Hepatocyte (in vitro differentiated cells): Measurements from ENCODE around the gene AIFM2. TPM values are rescaled to one million over a fixed set of nuclear protein-coding genes. Genes with fewer than 3 reads are reported as not detected.

Experiments
- DNase-seq: peaks from one replicate; pipeline ENCODE4 v3.0.0-alpha.2; 2016; ENCODE audit warnings: low spot score
- H2AFZ ChIP-seq: fragments of 200-600 bp; sonication (generic); 2 replicates; pipeline ENCODE4 v1.6.0; 2016; ENCODE audit warnings: antibody characterized with exemption, mild to moderate bottlenecking
- H3K27ac ChIP-seq: fragments of 200-600 bp; sonication (generic); 2 replicates; pipeline ENCODE4 v1.5.1; 2016; ENCODE audit warnings: mild to moderate bottlenecking
- H3K27me3 ChIP-seq: fragments of 200-600 bp; sonication (generic); 2 replicates; pipeline ENCODE4 v1.6.1; 2016
- H3K36me3 ChIP-seq: fragments of 200-600 bp; sonication (generic); replicated peaks from 2 replicates; pipeline ENCODE4 v1.5.1; 2016; ENCODE audit warnings: low read depth; ENCODE audit not compliant: insufficient read depth
- H3K4me1 ChIP-seq: fragments of 200-600 bp; sonication (generic); 2 replicates; pipeline ENCODE4 v1.5.1; 2016; ENCODE audit warnings: mild to moderate bottlenecking, moderate library complexity; ENCODE audit not compliant: insufficient read depth
- H3K4me2 ChIP-seq: fragments of 200-600 bp; sonication (generic); 2 replicates; pipeline ENCODE4 v1.6.0; 2016
- H3K4me3 ChIP-seq: fragments of 200-600 bp; sonication (generic); 2 replicates; pipeline ENCODE4 v1.5.1; 2016; ENCODE audit warnings: mild to moderate bottlenecking
- H3K79me2 ChIP-seq: fragments of 200-600 bp; sonication (generic); 2 replicates; pipeline ENCODE4 v1.6.0; 2017; ENCODE audit warnings: mild to moderate bottlenecking
- H3K9me2 ChIP-seq: fragments of 200-600 bp; sonication (generic); replicated peaks from 2 replicates; pipeline ENCODE4 v1.6.0; 2017; ENCODE audit warnings: mild to moderate bottlenecking; ENCODE audit not compliant: insufficient read depth
- H3K9me3 ChIP-seq: fragments of 200-600 bp; sonication (generic); 2 replicates; pipeline ENCODE4 v1.5.1; 2016; ENCODE audit warnings: low read depth, mild to moderate bottlenecking
- H4K20me1 ChIP-seq: fragments of 200-600 bp; sonication (generic); 2 replicates; pipeline ENCODE4 v1.6.0; 2016; ENCODE audit warnings: mild to moderate bottlenecking; ENCODE audit not compliant: insufficient read depth, poor library complexity, severe bottlenecking
- EZH2 ChIP-seq: fragments of 200-600 bp; sonication (generic); IDR thresholded peaks from 2 replicates; pipeline ENCODE4 v1.6.1; 2016; ENCODE audit warnings: antibody characterized with exemption, mild to moderate bottlenecking, borderline replicate concordance
- EZH2phosphoT487 ChIP-seq: fragments of 200-600 bp; sonication (generic); IDR thresholded peaks from one replicate; pipeline ENCODE4 v1.6.1; 2018; ENCODE audit warnings: antibody characterized with exemption, mild to moderate bottlenecking, low read depth, moderate library complexity; ENCODE audit not compliant: unreplicated experiment, severe bottlenecking
- WGBS: methylation state at CpG from one replicate; pipeline ENCODE4 v1.1.6; 2016; ENCODE audit warnings: low lambda C conversion rate; ENCODE audit errors: missing lambda C conversion rate; 5-methylcytosine and 5-hydroxymethylcytosine counted together
- polyA plus RNA-seq: library from polyadenylated mRNA; unstranded; fragments of >200 nt; fragmentation: Nextera tagmentation; extraction: Ambion mirVana; gene quantifications from 2 replicates; pipeline ENCODE4 v1.2.1, GENCODE V29; 2016
- total RNA-seq: library from RNA; depleted of rRNA; stranded (reverse); fragments of >200 nt; gene quantifications from 2 replicates; pipeline ENCODE4 v1.2.3, GENCODE V29; 2014
- TF ChIP-seq, protein P1 (sequence below): fragments of 200-600 bp; sonication (generic); IDR thresholded peaks from 2 replicates; pipeline ENCODE4 v1.5.1; 2016; ENCODE audit warnings: antibody characterized with exemption, mild to moderate bottlenecking; ENCODE audit not compliant: poor library complexity

AIFM2 gene
- total and polyA plus RNA-seq, 2 experiments from 2014 or later: 8.6 to 16.1 TPM

DNA sequence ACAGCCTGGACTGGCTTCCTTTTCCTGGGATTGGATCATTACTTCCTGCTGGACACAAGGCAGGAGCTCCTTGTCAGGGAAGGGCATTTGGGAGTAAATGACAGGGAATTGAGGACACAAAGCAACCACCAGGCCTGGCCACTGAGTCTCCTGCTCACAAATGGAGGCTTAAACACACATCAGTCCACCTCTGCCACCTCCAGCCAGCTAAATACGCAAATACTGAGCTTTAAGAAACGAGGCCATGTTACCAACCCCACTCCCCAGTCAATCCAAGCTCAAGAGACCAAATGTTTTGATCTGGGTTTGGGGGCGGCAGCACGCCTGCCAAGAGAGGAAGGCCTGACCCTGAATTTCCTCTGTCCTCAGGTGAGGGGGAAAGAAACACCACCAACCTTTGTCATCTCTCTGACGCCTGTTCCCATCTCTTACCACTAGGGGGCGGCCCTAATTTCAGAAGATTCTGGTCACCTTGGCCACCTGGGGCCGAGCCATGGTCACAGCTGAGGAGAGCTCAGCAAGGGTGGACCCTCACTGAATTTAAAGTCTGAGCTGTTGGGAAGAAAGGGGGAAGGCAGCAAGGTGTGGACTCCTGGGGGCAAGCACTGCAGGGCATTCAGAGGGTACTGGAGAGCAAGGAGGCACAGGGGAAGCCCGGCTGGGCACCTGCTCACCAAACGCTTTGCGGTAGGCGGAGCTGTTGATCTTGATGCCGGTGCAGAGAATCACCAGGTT lies 16.5 kb downstream of the AIFM2 start:
- whole genome bisulfite sequencing: 60% methylated on average over 12 of the region's 12 CpGs
- DNase-seq: peak; percentile 68
- H2AFZ ChIP-seq: no peak overlapping the region

GRCh38 chr10:70114902-70115301 lies 17.7 kb downstream of the AIFM2 start:
- no peak overlapping the region for H2AFZ ChIP-seq
- no peaks in the 10 kb centered on the region for H3K36me3 ChIP-seq

More for the DNA sequence above, 16.5 kb downstream of the AIFM2 start:
- TF ChIP-seq, protein P1, sequence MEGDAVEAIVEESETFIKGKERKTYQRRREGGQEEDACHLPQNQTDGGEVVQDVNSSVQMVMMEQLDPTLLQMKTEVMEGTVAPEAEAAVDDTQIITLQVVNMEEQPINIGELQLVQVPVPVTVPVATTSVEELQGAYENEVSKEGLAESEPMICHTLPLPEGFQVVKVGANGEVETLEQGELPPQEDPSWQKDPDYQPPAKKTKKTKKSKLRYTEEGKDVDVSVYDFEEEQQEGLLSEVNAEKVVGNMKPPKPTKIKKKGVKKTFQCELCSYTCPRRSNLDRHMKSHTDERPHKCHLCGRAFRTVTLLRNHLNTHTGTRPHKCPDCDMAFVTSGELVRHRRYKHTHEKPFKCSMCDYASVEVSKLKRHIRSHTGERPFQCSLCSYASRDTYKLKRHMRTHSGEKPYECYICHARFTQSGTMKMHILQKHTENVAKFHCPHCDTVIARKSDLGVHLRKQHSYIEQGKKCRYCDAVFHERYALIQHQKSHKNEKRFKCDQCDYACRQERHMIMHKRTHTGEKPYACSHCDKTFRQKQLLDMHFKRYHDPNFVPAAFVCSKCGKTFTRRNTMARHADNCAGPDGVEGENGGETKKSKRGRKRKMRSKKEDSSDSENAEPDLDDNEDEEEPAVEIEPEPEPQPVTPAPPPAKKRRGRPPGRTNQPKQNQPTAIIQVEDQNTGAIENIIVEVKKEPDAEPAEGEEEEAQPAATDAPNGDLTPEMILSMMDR: peak; percentile 73
- no peak for TF ChIP-seq EZH2phosphoT487
- Histone ChIP-seq H3K27ac (no peak overlapping the region), H3K4me1 (no peaks in the 10 kb centered on the region), H4K20me1 (no peaks in the 10 kb centered on the region), H3K9me2 (no peaks in the 10 kb centered on the region), H3K79me2 (no peaks in the 10 kb centered on the region), H3K36me3 (no peaks in the 10 kb centered on the region), H3K9me3 (no peaks in the 10 kb centered on the region), H3K4me3 (no peak overlapping the region), H3K27me3 (no peaks in the 10 kb centered on the region), H3K4me2 (no peak overlapping the region)

DNA sequence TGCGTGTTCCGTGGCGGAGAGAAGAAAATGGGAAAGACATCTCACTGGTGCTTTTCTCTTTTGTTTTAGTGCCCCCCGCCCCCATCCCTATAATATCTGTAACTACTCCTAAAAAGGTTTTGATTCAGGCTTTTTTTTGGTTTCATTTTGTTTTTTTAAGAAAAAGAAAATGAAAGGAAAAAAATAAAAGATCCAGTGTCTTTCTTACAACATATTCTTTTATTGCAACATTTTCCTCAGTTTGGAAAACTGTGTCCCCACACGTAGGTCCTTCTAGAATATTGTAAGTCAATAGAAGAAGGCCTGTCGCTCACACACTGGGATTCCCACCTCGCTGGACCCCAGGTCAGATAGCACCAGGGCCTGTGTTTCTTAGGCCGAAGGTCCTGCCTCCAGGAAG lies 20.6 kb downstream of the AIFM2 start:
- no peaks in the 10 kb centered on the region for H3K27me3 ChIP-seq
- 96% methylated on average over 8 of the region's 8 CpGs for WGBS
- no peak overlapping the region for H3K4me3 ChIP-seq
- H3K79me2 ChIP-seq: no peaks in the 10 kb centered on the region
- no peak overlapping the region for H3K27ac ChIP-seq
- H3K36me3 ChIP-seq: no peaks in the 10 kb centered on the region
- no peak overlapping the region for H3K4me2 ChIP-seq
- TF ChIP-seq EZH2 (no peak), EZH2phosphoT487 (no peak)
- TF ChIP-seq, protein P1: no peak
- H2AFZ ChIP-seq: no peak overlapping the region
- no peaks in the 10 kb centered on the region for H3K9me2 ChIP-seq
- no peak for DNase-seq
- H3K4me1 ChIP-seq: no peaks in the 10 kb centered on the region
- no peaks in the 10 kb centered on the region for H3K9me3 ChIP-seq
- H4K20me1 ChIP-seq: no peaks in the 10 kb centered on the region

More at GRCh38 chr10:70114902-70115301, 17.7 kb downstream of the AIFM2 start:
- no peak for DNase-seq
- H3K27ac ChIP-seq: no peak overlapping the region
- H3K79me2 ChIP-seq: no peaks in the 10 kb centered on the region
- no peak overlapping the region for H3K4me3 ChIP-seq
- H3K9me3 ChIP-seq: no peaks in the 10 kb centered on the region
- H3K9me2 ChIP-seq: no peaks in the 10 kb centered on the region
- no peaks in the 10 kb centered on the region for H4K20me1 ChIP-seq
- H3K4me1 ChIP-seq: no peaks in the 10 kb centered on the region
- H3K27me3 ChIP-seq: no peaks in the 10 kb centered on the region
- TF ChIP-seq EZH2 (no peak), EZH2phosphoT487 (no peak)
- TF ChIP-seq, protein P1: no peak
- no peak overlapping the region for H3K4me2 ChIP-seq
- WGBS: 91% methylated on average over 15 of the region's 15 CpGs
